ENCODE results near the gene MFN2. TPM values are rescaled to one million over a fixed set of nuclear protein-coding genes. Genes with fewer than 3 reads are reported as not detected.

Gene MFN2
- total RNA-seq, 1 donor from 2014 or later, result 663 TPM

GRCh38 chr1:11944358-11944931 is 35.8 kb upstream of the MFN2 start:
- Histone ChIP-seq H3K36me3 (peaks cover 35% of the 10 kb centered on the region), H3K4me1 (peaks cover 46% of the 10 kb centered on the region), H3K27me3 (ENCODE audit: low read depth) (no peaks in the 10 kb centered on the region), H3K9me3 (replicated peaks) (no peaks in the 10 kb centered on the region), H3K4me3 (no peak overlapping the region), H3K27ac (replicated peaks) (no peak overlapping the region)
- no peak for DNase-seq
- no peak for TF ChIP-seq CTCF (IDR thresholded peaks at IDR 0.05; ENCODE audit: borderline replicate concordance)
- intact Hi-C loops (cut with micrococcal nuclease), result no loop called here

GRCh38 chr1:11946647-11947046 is 33.6 kb upstream of the MFN2 start:
- H3K27ac ChIP-seq (replicated peaks), result no peak overlapping the region
- DNase-seq, result no peak
- H3K4me3 ChIP-seq, result no peak overlapping the region
- no peaks in the 10 kb centered on the region for H3K9me3 ChIP-seq (replicated peaks)
- H3K36me3 ChIP-seq, result peaks cover 53% of the 10 kb centered on the region
- H3K27me3 ChIP-seq (ENCODE audit: low read depth), result no peaks in the 10 kb centered on the region
- intact Hi-C loops (cut with micrococcal nuclease), result no loop called here
- H3K4me1 ChIP-seq, result peaks cover 29% of the 10 kb centered on the region
- no peak for TF ChIP-seq CTCF (IDR thresholded peaks at IDR 0.05; ENCODE audit: borderline replicate concordance)

GRCh38 chr1:11948822-11949458 is 31.3 kb upstream of the MFN2 start:
- intact Hi-C loops (cut with micrococcal nuclease), result no loop called here
- Histone ChIP-seq H3K36me3 (peaks cover 71% of the 10 kb centered on the region), H3K4me1 (peaks cover 11% of the 10 kb centered on the region), H3K4me3 (no peak overlapping the region), H3K27me3 (ENCODE audit: low read depth) (no peaks in the 10 kb centered on the region), H3K9me3 (replicated peaks) (no peaks in the 10 kb centered on the region), H3K27ac (replicated peaks) (no peak overlapping the region)
- TF ChIP-seq CTCF (IDR thresholded peaks at IDR 0.05; ENCODE audit: borderline replicate concordance), result no peak
- no peak for DNase-seq

- peaks cover 90% of the 10 kb centered on the region for H3K36me3 ChIP-seq
- no peak overlapping the region for H3K27ac ChIP-seq (replicated peaks)
- H3K27me3 ChIP-seq (ENCODE audit: low read depth), result no peaks in the 10 kb centered on the region
- intact Hi-C loops (cut with micrococcal nuclease), result no loop called here
- no peak overlapping the region for H3K4me3 ChIP-seq
- TF ChIP-seq CTCF (IDR thresholded peaks at IDR 0.05; ENCODE audit: borderline replicate concordance), result no peak
- H3K9me3 ChIP-seq (replicated peaks), result no peaks in the 10 kb centered on the region
- peaks cover 13% of the 10 kb centered on the region for H3K4me1 ChIP-seq
- DNase-seq, result no peak
Measured at GRCh38 chr1:11951901-11952300, 28.3 kb upstream of the MFN2 start.

- intact Hi-C loops (cut with micrococcal nuclease), result no loop called here
- Histone ChIP-seq H3K27me3 (ENCODE audit: low read depth) (no peaks in the 10 kb centered on the region), H3K27ac (replicated peaks) (peak overlapping the region; percentile 16), H3K4me3 (no peak overlapping the region), H3K36me3 (peaks cover 97% of the 10 kb centered on the region), H3K4me1 (peaks cover 13% of the 10 kb centered on the region), H3K9me3 (replicated peaks) (no peaks in the 10 kb centered on the region)
- no peak for DNase-seq
- TF ChIP-seq CTCF (IDR thresholded peaks at IDR 0.05; ENCODE audit: borderline replicate concordance), result no peak
Measured at GRCh38 chr1:11952455-11953109, 27.7 kb upstream of the MFN2 start.
